ENCODE measurements around the gene MRPS22.
"Not testable (repeated sequence)": the region's sequence is repeated elsewhere in the genome, so short reads cannot be mapped to it uniquely, and the experiment has no call there.

The MRPS22 gene

DNA sequence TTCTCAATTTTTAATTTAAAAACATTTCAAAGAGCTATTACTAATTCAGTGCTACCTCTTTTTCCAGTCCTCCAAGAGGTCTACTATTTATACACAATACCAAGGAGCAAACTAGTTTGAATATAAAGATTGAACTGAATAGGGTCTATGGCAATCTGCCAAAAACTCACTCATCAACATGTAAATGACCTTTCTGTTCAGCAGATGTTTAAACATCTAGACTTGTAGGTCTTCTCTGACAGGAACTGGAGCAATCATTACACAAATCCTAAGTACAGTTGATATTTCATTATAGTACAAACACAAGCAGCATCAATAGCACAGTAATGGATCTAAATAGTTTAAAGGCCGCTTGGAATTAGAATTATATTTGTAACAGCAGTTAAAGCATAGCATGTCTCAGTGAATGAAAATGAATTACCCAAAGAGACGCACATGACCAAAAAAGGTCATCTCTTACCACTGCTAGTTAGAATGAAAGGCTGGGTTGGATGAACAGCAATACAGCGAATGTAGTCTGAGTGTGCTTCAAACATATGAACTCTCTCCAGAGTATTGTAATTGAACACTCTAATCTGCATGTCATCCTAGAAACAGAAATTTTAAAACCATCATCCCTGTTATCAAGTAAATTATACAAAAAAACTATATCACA lies 34.9 kb downstream of the MRPS22 start:
- no peak overlapping the region for H3K4me3 ChIP-seq (ENCODE audit: control insufficient read depth, low read depth, low read length)
- TF ChIP-seq, protein P1, sequence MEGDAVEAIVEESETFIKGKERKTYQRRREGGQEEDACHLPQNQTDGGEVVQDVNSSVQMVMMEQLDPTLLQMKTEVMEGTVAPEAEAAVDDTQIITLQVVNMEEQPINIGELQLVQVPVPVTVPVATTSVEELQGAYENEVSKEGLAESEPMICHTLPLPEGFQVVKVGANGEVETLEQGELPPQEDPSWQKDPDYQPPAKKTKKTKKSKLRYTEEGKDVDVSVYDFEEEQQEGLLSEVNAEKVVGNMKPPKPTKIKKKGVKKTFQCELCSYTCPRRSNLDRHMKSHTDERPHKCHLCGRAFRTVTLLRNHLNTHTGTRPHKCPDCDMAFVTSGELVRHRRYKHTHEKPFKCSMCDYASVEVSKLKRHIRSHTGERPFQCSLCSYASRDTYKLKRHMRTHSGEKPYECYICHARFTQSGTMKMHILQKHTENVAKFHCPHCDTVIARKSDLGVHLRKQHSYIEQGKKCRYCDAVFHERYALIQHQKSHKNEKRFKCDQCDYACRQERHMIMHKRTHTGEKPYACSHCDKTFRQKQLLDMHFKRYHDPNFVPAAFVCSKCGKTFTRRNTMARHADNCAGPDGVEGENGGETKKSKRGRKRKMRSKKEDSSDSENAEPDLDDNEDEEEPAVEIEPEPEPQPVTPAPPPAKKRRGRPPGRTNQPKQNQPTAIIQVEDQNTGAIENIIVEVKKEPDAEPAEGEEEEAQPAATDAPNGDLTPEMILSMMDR (IDR thresholded peaks at IDR 0.05; ENCODE audit: control insufficient read depth, insufficient read depth, low read depth, low read length, missing control alignments), result no peak
- no peak for DNase-seq (ENCODE audit: low read depth)

GRCh38 chr3:139380575-139380974 lies 36.8 kb downstream of the MRPS22 start:
- no peak overlapping the region for H3K4me3 ChIP-seq (ENCODE audit: control insufficient read depth, low read depth, low read length)
- DNase-seq (ENCODE audit: low read depth), result no peak
- TF ChIP-seq, protein P1 (IDR thresholded peaks at IDR 0.05; ENCODE audit: control insufficient read depth, insufficient read depth, low read depth, low read length, missing control alignments), result no peak

- DNase-seq (ENCODE audit: low read depth); H3K4me3 ChIP-seq (ENCODE audit: control insufficient read depth, low read depth, low read length): not testable (repeated sequence)
Measured at GRCh38 chr3:139382291-139382690, 38.5 kb downstream of the MRPS22 start.

DNA sequence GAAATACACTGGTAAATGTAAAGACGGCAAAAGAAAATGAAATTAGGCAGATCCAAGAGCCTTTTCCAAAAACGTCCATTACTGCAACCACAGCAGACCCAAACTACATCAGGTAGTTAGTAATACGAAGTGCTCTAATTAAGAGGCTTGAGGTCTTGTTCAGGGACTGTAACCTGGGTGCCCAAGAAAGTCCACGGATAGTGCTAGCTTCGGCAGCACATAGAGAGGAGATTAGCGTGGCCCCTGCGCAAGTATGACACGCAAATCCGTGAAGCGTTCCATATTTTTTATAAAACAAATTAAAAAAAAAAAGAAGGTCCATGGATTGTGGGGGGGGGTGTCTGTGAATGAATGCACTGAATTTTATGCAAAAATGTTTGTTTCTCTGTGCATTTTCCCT lies 44.3 kb downstream of the MRPS22 start:
- no peak for DNase-seq (ENCODE audit: low read depth)
- H3K4me3 ChIP-seq (ENCODE audit: control insufficient read depth, low read depth, low read length), result peak overlapping the region; percentile 74
- TF ChIP-seq, protein P1 (IDR thresholded peaks at IDR 0.05; ENCODE audit: control insufficient read depth, insufficient read depth, low read depth, low read length, missing control alignments), result no peak

DNA sequence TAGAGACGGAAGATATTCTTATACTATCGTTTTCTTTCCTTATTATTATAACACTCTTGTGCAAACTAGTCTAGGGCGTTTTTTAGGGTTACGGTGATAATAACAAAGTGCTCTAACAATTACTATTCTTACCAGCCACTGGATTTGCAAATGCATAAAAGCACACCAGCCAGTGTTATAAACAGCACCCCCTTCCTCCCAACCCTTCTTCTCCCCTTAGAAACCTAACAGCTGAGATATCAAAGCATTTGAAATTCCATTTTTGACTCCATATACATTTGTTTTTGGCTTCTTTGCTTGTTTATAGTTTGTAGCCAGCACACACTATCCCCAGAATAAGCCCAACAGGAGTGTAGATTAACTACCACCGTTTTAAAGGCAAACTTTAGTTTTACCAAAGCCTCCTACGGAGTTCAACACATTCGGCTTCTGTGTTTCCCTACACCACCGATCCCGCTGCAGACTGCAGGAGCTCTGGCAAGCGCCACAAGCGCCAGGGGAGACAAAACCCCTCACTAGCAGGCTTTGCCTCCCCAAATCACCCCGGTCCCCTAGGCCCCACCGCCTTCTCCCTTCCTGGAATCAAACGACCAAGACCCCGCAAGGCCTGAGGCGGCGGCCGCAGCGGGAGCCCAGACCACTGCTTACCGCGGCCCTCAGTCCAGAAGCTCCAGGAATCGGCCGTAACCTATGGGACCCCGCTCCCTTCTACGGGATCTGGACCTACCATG lies 45.2 kb downstream of the MRPS22 start:
- TF ChIP-seq, protein P1 (IDR thresholded peaks at IDR 0.05; ENCODE audit: control insufficient read depth, insufficient read depth, low read depth, low read length, missing control alignments), result no peak
- peak overlapping the region; percentile 74 for H3K4me3 ChIP-seq (ENCODE audit: control insufficient read depth, low read depth, low read length)
- no peak for DNase-seq (ENCODE audit: low read depth)

DNA sequence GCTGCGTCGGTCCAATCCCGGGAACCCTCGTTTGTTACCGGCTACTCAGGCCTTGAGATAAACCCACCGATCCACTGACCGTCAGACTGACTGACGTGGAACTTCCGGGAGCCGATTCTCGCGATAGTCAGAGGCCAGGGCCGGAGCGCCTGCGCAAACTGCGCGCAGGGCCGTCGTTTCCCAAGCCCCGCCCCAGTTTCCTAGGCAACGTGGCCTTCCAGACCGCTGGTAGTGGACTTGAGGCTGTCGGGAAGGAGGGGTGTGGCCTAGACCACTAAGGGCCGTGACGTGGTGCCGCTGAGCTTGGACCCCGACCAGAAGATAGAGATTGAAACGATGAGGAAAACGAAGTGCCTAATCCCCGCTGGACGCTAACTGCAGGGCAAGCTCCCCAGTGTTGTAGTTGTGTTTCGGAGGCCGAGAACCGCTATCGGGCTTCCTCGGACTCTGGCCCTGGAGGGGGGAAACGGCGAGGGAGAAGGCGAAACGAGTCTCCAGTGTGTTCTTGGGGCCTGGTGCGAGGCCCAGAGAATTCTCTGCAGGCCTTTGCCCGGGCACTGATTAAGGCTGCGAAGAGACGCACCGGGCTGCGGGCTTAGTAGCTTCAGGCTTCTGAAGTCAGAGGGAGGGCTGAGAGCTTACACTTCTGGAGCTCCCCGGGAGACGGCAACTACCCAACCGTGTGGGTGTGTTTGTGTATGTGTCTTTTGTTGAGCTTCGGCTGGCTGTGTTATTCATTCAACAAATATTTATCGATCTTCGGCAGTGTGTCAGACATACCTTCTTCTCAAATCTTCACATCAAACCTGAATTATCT lies 45.9 kb downstream of the MRPS22 start, which contains the start of gene COPB2:
COPB2 (minus strand) TSS at position 96 of the 817 bp plus-strand sequence. CDS start 97 bp downstream, outside the sequence.
- DNase-seq (ENCODE audit: low read depth), result peak; percentile 97
- TF ChIP-seq, protein P1 (IDR thresholded peaks at IDR 0.05; ENCODE audit: control insufficient read depth, insufficient read depth, low read depth, low read length, missing control alignments), result no peak
- H3K4me3 ChIP-seq (ENCODE audit: control insufficient read depth, low read depth, low read length), result peak within 1 kb of the TSS; percentile 74

Measured in AG09309 (cell line).